GM13976 (cell line): ENCODE results near the gene PHTF2.

Experiments used
- DNase-seq: peaks from one replicate; pipeline ENCODE4 v3.0.0; 2012; ENCODE audit warnings: low spot score
- CTCF ChIP-seq: IDR thresholded peaks from 2 replicates; pipeline ENCODE4 v1.5.1; 2012; ENCODE audit warnings: borderline replicate concordance, mild to moderate bottlenecking; ENCODE audit not compliant: insufficient read depth; ENCODE audit errors: extremely low read depth, missing control alignments, control extremely low read depth
- in situ Hi-C: fragments of 300-500 bp; cut with MboI; formaldehyde crosslinking; loops from one replicate; pipeline ENCODE4 v1.12.0; 2022; ENCODE audit warnings: low sequenced_read_pairs, mixed read lengths, inconsistent platforms; ENCODE audit not compliant: unreplicated experiment

Gene PHTF2

DNA sequence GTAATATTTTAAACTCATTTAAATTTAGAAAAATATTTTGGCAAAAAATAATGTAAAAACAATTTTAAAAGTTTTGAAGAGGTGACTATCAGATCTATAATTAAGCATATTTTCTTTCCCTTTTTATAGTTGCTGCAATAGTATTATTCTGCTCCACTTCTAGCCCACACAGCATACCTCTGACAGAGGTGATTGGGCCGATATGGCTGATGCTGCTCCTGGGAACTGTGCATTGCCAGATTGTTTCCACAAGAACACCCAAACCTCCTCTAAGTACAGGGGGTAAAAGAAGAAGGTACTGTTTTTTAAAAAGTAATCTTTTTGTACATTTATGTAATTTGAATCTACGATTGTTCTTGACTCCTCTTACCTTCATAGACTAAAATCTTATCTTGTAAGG, 110.1 kb downstream of the PHTF2 start:
- in situ Hi-C loops, result loop anchor here (10.0 kb wide), 1 partner anchor 114 kb away; the partner anchor contains the start of genes PHTF2 and TMEM60
- no peak for TF ChIP-seq CTCF
- no peak for DNase-seq

DNA sequence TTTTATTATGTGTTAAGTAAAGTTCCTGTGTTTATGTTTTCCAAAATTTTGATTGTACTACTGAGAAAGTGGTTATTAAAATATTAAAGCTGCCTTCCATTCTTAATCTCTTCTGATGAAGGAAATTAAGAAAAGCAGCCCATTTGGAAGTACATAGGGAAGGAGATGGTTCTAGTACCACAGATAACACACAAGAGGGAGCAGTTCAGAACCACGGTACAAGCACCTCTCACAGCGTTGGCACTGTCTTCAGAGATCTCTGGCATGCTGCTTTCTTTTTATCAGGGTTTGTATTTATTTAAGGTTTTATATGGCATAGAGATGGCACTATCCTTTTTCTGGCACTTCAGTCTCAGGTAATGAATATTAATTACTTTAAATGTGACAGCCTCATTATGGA, 111.6 kb downstream of the PHTF2 start:
- DNase-seq, result no peak
- in situ Hi-C loops, result no loop called here

DNA sequence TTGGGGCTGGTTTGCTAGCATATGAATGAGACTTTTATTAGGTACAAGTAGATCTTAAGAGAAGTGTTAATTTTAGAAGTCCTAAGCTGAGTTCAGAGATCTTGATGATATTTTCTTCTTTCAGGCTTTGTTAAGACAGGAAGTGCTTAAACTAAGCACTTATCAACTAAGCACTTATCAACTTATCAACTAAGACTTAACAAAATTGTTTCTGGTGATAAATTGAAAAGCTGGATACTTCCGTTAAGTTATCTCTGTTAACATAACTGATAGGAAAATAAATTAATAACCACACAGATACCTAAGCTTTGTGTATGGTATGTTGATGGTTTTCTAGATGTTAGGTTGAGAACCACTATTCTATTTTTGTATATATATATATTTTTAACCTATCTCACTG, 113.7 kb downstream of the PHTF2 start:
- in situ Hi-C loops, result no loop called here
- DNase-seq, result no peak
- TF ChIP-seq CTCF, result no peak

More for the DNA sequence above, 111.6 kb downstream of the PHTF2 start:
- no peak for TF ChIP-seq CTCF

- no peak for DNase-seq
- TF ChIP-seq CTCF, result no peak
- in situ Hi-C loops, result no loop called here
These were observed 115.5 kb downstream of the PHTF2 start for GRCh38 chr7:77913977-77914607.

- no peak for DNase-seq
- no peak for TF ChIP-seq CTCF
- in situ Hi-C loops, result no loop called here
These were observed 119.1 kb downstream of the PHTF2 start for GRCh38 chr7:77917500-77918262.

- DNase-seq, result no peak
- in situ Hi-C loops, result no loop called here
- no peak for TF ChIP-seq CTCF
These were observed 120.1 kb downstream of the PHTF2 start for GRCh38 chr7:77918676-77919075.
